Mucosa of descending colon (tissue), 3 donors: Measurements from ENCODE around the gene TPM1. TPM values are rescaled to one million over a fixed set of nuclear protein-coding genes. Genes with fewer than 3 reads are reported as not detected.
A peak's percentile ranks its signal among the peaks of the same experiment; 100 is the strongest.

Experiments used
- ATAC-seq: fragments of 200-7000 bp; cut with Tn5 transposase; one replicate; pipeline ENCODE4 v1.9.1; 2020; ENCODE audit warnings: mild to moderate bottlenecking, moderate library complexity
- DNase-seq, 3 donors: peaks; one replicate each; pipeline ENCODE4 v3.0.0-alpha.2; 2020
- H3K36me3 ChIP-seq: fragments of 200-600 bp; one replicate; pipeline ENCODE4 v1.8.0; 2021; ENCODE audit warnings: low read depth, mild to moderate bottlenecking
- H3K4me1 ChIP-seq: fragments of 200-600 bp; one replicate; pipeline ENCODE4 v1.8.0; 2021; ENCODE audit warnings: low read depth, mild to moderate bottlenecking
- H3K4me3 ChIP-seq: fragments of 200-600 bp; one replicate; pipeline ENCODE4 v1.8.0; 2021; ENCODE audit warnings: mild to moderate bottlenecking
- H3K9me3 ChIP-seq: fragments of 200-600 bp; one replicate; pipeline ENCODE4 v1.8.0; 2021; ENCODE audit warnings: mild to moderate bottlenecking
- intact Hi-C, 2 donors: fragments of 100-400 bp; cut with DNase I in 1 of 2; cut with micrococcal nuclease in 1 of 2; formaldehyde crosslinking; loops; one replicate each; pipeline versions ENCODE4 v1.11.0 to v1.11.1; 2022; cut with DNase I, micrococcal nuclease
- total RNA-seq, 3 donors: library from RNA; stranded (reverse); fragmentation: NEBNext Ultra II Directional in 2 of 3; extraction: Animal tissue kit (Norgen Biotek cat#: 25700) in 2 of 3; gene quantifications; one replicate each; pipeline versions ENCODE4 v1.2.1 to v1.2.4, GENCODE V29; 2021 to 2023
- TF ChIP-seq, protein P1 (sequence below): fragments of 200-600 bp; IDR thresholded peaks from one replicate; pipeline ENCODE4 v1.8.0; 2022; ENCODE audit warnings: antibody characterized with exemption, mild to moderate bottlenecking
- donor health status: DM: no; HTN: no; CAD: no; lungs with moderate emphysema.
- donor health status: DM: no; HTN: no; CAD: no.
- donor health status: DM: no; HTN: yes; CAD: no.

TPM1 gene
- total RNA-seq, 3 donors from 2014 or later = 613 to 1,704 (median 696) TPM

DNA sequence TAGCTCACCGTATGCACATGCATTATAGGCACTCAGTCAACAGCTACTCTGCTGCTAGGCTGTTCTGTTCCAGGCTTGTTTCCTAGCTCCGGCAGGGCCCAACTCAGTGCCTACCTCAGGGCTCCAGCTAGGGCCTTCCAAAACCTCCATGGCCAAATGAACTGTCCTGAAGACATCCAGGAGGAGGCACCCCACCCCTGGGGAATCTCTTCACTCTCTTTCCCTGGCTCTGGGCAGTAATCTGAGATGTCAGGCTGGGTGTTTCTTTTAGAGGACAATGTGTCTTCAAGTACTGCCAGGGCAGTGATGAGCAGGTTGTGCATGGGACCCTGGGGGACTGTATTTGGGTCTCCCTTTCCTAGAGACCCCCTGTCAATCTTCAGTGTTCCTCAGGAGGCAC is 38.3 kb upstream of the TPM1 start:
- Histone ChIP-seq H3K36me3 (no peaks in the 10 kb centered on the region), H3K4me3 (no peak overlapping the region), H3K9me3 (no peaks in the 10 kb centered on the region), H3K4me1 (no peaks in the 10 kb centered on the region)
- TF ChIP-seq, protein P1, sequence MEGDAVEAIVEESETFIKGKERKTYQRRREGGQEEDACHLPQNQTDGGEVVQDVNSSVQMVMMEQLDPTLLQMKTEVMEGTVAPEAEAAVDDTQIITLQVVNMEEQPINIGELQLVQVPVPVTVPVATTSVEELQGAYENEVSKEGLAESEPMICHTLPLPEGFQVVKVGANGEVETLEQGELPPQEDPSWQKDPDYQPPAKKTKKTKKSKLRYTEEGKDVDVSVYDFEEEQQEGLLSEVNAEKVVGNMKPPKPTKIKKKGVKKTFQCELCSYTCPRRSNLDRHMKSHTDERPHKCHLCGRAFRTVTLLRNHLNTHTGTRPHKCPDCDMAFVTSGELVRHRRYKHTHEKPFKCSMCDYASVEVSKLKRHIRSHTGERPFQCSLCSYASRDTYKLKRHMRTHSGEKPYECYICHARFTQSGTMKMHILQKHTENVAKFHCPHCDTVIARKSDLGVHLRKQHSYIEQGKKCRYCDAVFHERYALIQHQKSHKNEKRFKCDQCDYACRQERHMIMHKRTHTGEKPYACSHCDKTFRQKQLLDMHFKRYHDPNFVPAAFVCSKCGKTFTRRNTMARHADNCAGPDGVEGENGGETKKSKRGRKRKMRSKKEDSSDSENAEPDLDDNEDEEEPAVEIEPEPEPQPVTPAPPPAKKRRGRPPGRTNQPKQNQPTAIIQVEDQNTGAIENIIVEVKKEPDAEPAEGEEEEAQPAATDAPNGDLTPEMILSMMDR = no peak
- DNase-seq = no peak
- no peak for ATAC-seq
- intact Hi-C loops = no loop called here

DNA sequence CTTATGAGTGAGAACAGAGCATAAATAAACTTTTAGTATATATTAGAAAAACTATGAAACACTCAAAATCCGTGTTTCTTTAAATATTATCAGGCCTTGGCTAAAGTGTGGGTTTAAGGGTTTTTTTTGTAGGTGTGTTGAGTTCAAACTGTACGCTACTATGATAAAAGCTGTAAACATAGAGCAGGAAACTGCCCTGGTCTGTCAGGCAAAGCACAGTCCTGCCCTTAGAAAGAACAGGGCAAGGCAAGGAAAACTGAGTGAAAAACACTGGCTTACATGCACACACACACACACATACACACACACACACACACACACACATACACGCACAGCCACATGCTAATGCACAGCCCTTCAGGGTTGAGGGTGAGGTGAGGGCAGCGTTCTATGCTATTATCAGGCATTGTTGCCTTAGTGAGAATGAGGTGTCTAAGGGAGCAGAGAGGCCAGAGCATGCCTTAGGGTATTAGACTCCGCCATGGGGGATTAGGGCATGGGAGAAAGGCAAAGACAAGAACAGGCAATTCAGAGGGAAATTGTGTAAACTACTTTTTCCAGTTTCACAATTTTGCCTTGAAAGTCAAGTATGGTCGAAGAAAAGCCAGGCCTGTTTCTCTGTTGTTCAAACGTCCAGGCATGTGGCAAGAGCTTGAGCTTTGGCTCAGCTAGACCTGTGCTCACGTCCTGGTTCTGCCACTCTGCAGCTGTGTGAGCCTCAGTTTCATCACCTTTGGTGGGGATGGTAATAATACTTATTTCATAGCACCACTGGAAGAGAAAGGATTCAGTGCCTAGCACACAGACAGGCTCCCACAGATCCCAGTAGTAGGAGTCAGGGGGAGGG is 36.3 kb upstream of the TPM1 start:
- TF ChIP-seq, protein P1 = no peak
- Histone ChIP-seq H3K9me3 (no peaks in the 10 kb centered on the region), H3K4me3 (no peak overlapping the region), H3K4me1 (no peaks in the 10 kb centered on the region), H3K36me3 (no peaks in the 10 kb centered on the region)
- DNase-seq = no peak
- ATAC-seq = peak; percentile 74
- intact Hi-C loops = no loop called here

DNA sequence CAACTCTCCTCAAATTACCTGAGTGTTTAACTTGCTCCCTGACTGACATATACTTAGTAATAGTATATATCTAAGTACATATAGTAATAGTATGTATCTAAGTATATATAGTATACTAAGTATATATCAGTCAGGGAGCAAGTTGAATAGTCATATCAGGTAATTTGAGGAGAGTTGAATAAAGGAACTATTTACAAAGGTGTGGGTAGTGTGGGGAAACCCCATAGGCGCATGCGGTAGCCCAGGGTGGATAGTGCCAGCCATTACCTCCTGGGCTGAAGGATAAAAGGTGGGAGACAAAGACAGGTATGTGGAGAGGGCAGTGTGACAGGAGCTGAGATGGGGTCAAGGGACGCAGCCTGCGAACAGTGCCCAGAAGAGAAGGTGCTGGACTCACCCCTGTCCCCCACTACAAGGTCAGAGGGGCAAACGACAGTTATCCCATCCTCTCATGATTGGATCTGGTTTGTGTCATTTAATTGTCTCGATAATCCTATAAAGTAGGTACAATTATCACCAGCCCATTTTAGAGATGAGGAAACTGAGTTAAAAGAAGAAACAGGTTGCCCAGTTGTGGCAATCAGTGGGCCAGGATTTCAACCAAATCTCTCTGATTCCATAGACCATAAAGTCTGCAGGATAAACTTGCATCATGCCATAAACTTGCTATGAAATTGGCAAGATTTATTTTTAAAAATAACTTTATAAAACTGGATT is 34.1 kb upstream of the TPM1 start:
- DNase-seq (no peak), ATAC-seq (peak; percentile 25)
- no peak overlapping the region for H3K4me3 ChIP-seq
- intact Hi-C loops = no loop called here
- H3K9me3 ChIP-seq = no peaks in the 10 kb centered on the region
- no peaks in the 10 kb centered on the region for H3K36me3 ChIP-seq
- TF ChIP-seq, protein P1 = no peak
- no peaks in the 10 kb centered on the region for H3K4me1 ChIP-seq

DNA sequence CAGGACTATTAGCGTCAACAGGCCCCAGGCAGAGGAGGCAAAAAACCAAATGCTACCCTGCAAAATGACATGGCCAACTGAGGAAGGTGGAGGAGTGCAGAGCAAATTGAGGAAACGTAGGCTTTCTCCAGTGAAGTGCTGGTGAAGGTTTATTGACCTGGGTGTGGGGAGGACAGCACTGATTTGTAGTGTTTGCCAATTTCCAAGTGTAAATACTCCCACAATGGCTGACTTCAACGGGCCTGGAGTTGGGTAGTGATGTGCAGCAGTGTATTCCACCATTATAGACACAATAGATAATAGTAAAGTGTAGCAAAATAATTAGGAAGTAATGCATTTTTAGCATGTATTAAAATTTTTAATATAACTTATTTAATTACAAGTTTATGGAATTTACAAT is 32.2 kb upstream of the TPM1 start:
- ATAC-seq (peak; percentile 69), DNase-seq (no peak)
- Histone ChIP-seq H3K36me3 (no peaks in the 10 kb centered on the region), H3K4me3 (no peak overlapping the region), H3K4me1 (no peaks in the 10 kb centered on the region), H3K9me3 (no peaks in the 10 kb centered on the region)
- TF ChIP-seq, protein P1 = no peak
- intact Hi-C loops = no loop called here

DNA sequence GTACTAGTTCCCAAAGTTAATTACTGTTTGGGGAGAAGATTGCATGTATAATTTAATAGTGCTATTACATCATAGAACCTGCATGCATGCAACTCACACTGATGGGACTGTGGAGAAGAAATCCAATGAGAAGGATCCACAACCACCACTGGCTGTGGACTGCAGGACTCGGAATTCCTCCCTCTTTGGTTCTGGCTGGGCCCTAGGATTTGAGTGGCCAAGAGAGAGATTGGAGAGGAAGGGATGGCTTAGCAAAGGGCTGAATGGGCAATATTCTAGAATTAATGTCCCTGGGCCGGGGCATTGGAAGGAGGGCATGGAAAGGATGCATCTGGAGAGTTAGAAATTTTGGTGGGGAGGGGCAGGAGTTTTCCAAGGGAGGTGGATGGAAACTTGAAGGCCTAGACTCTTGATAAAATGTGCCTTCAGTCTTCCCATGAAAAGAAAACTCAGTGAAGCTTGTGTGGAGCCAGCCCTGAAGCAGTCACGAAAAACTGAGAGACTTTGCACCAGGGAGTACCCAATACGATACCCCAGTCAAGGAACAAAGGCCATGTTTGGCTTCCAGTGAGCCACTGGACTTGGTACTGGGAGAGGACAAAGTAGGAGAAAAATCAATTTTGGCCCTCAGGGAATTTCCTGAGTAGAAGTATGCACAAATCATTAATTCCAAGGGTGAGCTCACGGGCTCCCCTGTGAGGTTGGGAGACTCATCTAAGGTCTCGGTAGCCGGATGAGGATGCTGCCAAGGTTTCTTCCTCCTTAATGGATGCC is 31.4 kb upstream of the TPM1 start:
- Histone ChIP-seq H3K4me1 (no peaks in the 10 kb centered on the region), H3K4me3 (no peak overlapping the region), H3K36me3 (no peaks in the 10 kb centered on the region), H3K9me3 (no peaks in the 10 kb centered on the region)
- intact Hi-C loops = no loop called here
- TF ChIP-seq, protein P1 = no peak
- no peak for DNase-seq
- no peak for ATAC-seq
